IMR-90 (cell line): ENCODE measurements around the gene PHF21A. TPM values are rescaled to one million over a fixed set of nuclear protein-coding genes. Genes with fewer than 3 reads are reported as not detected.
A peak's percentile ranks its signal among the peaks of the same experiment; 100 is the strongest.

Source experiments
- ATAC-seq: fragments of 200-7000 bp; cut with Tn5 transposase; 2 replicates; pipeline ENCODE4 v1.9.1; 2020; ENCODE audit warnings: low read depth, mild to moderate bottlenecking, moderate library complexity
- BruUV-seq: library from RNA; stranded (reverse); fragments of 400-500 nt; replicated peaks from 2 replicates; lab custom pipeline; 2021; lab: Mats Ljungman, UMichigan
- CTCF ChIA-PET: fragments of 300-600 bp; formaldehyde crosslinking; extraction: SDS; loops from one replicate; lab custom pipeline; 2021; ENCODE audit warnings: antibody characterized with exemption; lab: Yijun Ruan, JAX
- POLR2A ChIA-PET: fragments of 300-600 bp; sonication (Branson Sonifier 250); formaldehyde crosslinking; loops from one replicate; lab custom pipeline; 2022; ENCODE audit warnings: antibody characterized with exemption; ENCODE audit not compliant: unreplicated experiment; lab: Charles Lee
- DNase-seq: peaks from one replicate; pipeline ENCODE4 v3.0.0; 2013
- H2AFZ ChIP-seq: replicated peaks from 2 replicates; pipeline ENCODE3; 2013; ENCODE audit warnings: low read length, mild to moderate bottlenecking; ENCODE audit not compliant: poor library complexity
- H2AK5ac ChIP-seq: 2 replicates; pipeline ENCODE4 v1.6.1; 2013; ENCODE audit warnings: low read depth, low read length, inconsistent platforms
- H2AK9ac ChIP-seq: replicated peaks from 2 replicates; pipeline ENCODE3; 2013; ENCODE audit warnings: mild to moderate bottlenecking, low read depth, low read length, moderate library complexity; ENCODE audit not compliant: poor library complexity
- H2BK120ac ChIP-seq: 2 replicates; pipeline ENCODE4 v1.6.1; 2013; ENCODE audit warnings: low read depth, low read length, inconsistent platforms
- H2BK15ac ChIP-seq: 3 replicates; pipeline ENCODE4 v1.6.1; 2013; ENCODE audit warnings: low read depth, low read length, inconsistent platforms
- H2BK20ac ChIP-seq: 2 replicates; pipeline ENCODE4 v1.6.1; 2013; ENCODE audit warnings: low read depth, mild to moderate bottlenecking, inconsistent platforms, low read length, moderate library complexity
- H2BK5ac ChIP-seq: 2 replicates; pipeline ENCODE4 v1.6.1; 2013; ENCODE audit warnings: mild to moderate bottlenecking, low read depth, low read length, inconsistent platforms; ENCODE audit not compliant: poor library complexity, severe bottlenecking
- H3K14ac ChIP-seq: replicated peaks from 2 replicates; pipeline ENCODE4 v1.6.1; 2013; ENCODE audit warnings: low read depth, low read length, inconsistent platforms
- H3K18ac ChIP-seq: 2 replicates; pipeline ENCODE4 v1.6.1; 2013; ENCODE audit warnings: low read depth, low read length, control low read depth
- H3K23ac ChIP-seq: 2 replicates; pipeline ENCODE4 v1.6.1; 2013; ENCODE audit warnings: low read depth, low read length, inconsistent platforms
- H3K27ac ChIP-seq: 2 replicates; pipeline ENCODE4 v1.5.1; 2013; ENCODE audit warnings: mild to moderate bottlenecking, control low read depth, low read length; ENCODE audit not compliant: insufficient read depth
- H3K27me3 ChIP-seq: 2 replicates; pipeline ENCODE4 v1.6.1; 2013; ENCODE audit warnings: low read length; ENCODE audit not compliant: control insufficient read depth, insufficient read depth
- H3K36me3 ChIP-seq: 2 replicates; pipeline ENCODE4 v1.6.1; 2013; ENCODE audit warnings: low read length, mixed read lengths; ENCODE audit not compliant: control insufficient read depth, insufficient read depth
- H3K4ac ChIP-seq: 2 replicates; pipeline ENCODE4 v1.6.1; 2013; ENCODE audit warnings: low read depth, low read length, inconsistent platforms
- H3K4me1 ChIP-seq: 2 replicates; pipeline ENCODE4 v1.6.1; 2013; ENCODE audit warnings: low read length, mixed read lengths; ENCODE audit not compliant: control insufficient read depth, insufficient read depth
- H3K4me2 ChIP-seq: 2 replicates; pipeline ENCODE4 v1.6.1; 2013; ENCODE audit warnings: low read depth, mild to moderate bottlenecking, control low read depth, low read length, moderate library complexity
- H3K4me3 ChIP-seq: 2 replicates; pipeline ENCODE4 v1.5.1; 2013; ENCODE audit warnings: low read depth, mild to moderate bottlenecking, control low read depth, low read length, moderate library complexity; ENCODE audit not compliant: insufficient read depth
- H3K56ac ChIP-seq: 2 replicates; pipeline ENCODE4 v1.6.1; 2013; ENCODE audit warnings: low read length, inconsistent platforms; ENCODE audit not compliant: insufficient read depth; ENCODE audit errors: extremely low read depth
- H3K79me1 ChIP-seq, 2 experiments: 2 replicates each; pipeline ENCODE4 v1.6.1; 2013; ENCODE audit warnings: low read length in 2 of 2, inconsistent platforms in 1 of 2, low read depth in 1 of 2
- H3K9ac ChIP-seq: 2 replicates; pipeline ENCODE4 v1.6.1; 2013; ENCODE audit warnings: low read depth, low read length, control low read depth
- H3K9me1 ChIP-seq: 2 replicates; pipeline ENCODE4 v1.6.1; 2013; ENCODE audit warnings: low read length, inconsistent platforms; ENCODE audit not compliant: insufficient read depth
- H3K9me3 ChIP-seq: 2 replicates; pipeline ENCODE4 v1.6.1; 2013; ENCODE audit warnings: low read length; ENCODE audit not compliant: control insufficient read depth, insufficient read depth
- H4K20me1 ChIP-seq: 2 replicates; pipeline ENCODE4 v1.6.1; 2013; ENCODE audit warnings: low read length, inconsistent platforms; ENCODE audit not compliant: insufficient read depth
- H4K5ac ChIP-seq: 2 replicates; pipeline ENCODE4 v1.6.1; 2013; ENCODE audit warnings: mild to moderate bottlenecking, low read depth, low read length, control low read depth
- H4K8ac ChIP-seq, 2 experiments: 2 replicates each; pipeline ENCODE4 v1.6.1; 2013; ENCODE audit warnings: low read depth in 2 of 2, low read length in 2 of 2, control low read depth in 1 of 2, inconsistent platforms in 1 of 2
- H4K91ac ChIP-seq: 2 replicates; pipeline ENCODE4 v1.6.1; 2013; ENCODE audit warnings: low read depth, low read length, inconsistent platforms; ENCODE audit not compliant: insufficient read depth
- CEBPB ChIP-seq: IDR thresholded peaks from 2 replicates; pipeline ENCODE4 v1.6.1; 2012; ENCODE audit warnings: low read depth, low read length, improper control_type of control experiment
- FOS ChIP-seq: fragments of 150-350 bp; IDR thresholded peaks from 2 replicates; pipeline ENCODE4 v1.6.1; 2016; ENCODE audit warnings: low read depth, low read length
- MAFK ChIP-seq: IDR thresholded peaks from 2 replicates; pipeline ENCODE4 v1.6.1; 2012; ENCODE audit warnings: low read depth, low read length, improper control_type of control experiment
- MAZ ChIP-seq: IDR thresholded peaks from 2 replicates; pipeline ENCODE4 v1.6.1; 2012; ENCODE audit warnings: low read depth, mild to moderate bottlenecking, low read length, improper control_type of control experiment, moderate library complexity, borderline replicate concordance
- POLR2A ChIP-seq: IDR thresholded peaks from 2 replicates; pipeline ENCODE4 v1.6.1; 2012; ENCODE audit warnings: mild to moderate bottlenecking, low read depth, low read length
- RFX5 ChIP-seq: IDR thresholded peaks from 2 replicates; pipeline ENCODE4 v1.8.0; 2012; ENCODE audit warnings: low read depth, mild to moderate bottlenecking, low read length, moderate library complexity
- WGBS, 2 experiments: methylation state at CpG; one replicate each; pipeline versions ENCODE4 v1.1.5 to v1.1.7; 2013; ENCODE audit warnings: missing lambda C conversion rate in 2 of 2; ENCODE audit not compliant: insufficient read length in 1 of 2; ENCODE audit errors: extremely low coverage in 2 of 2; 5-methylcytosine and 5-hydroxymethylcytosine counted together
- dilution Hi-C: fragments of 300-500 bp; cut with HindIII; formaldehyde crosslinking; loops from one replicate; pipeline ENCODE4 v1.14.3; 2018; ENCODE audit warnings: low sequenced_read_pairs; ENCODE audit not compliant: unreplicated experiment
- in situ Hi-C: fragments of 300-500 bp; cut with MboI; formaldehyde crosslinking; loops from 3 replicates; pipeline ENCODE4 v1.14.3; 2019; ENCODE audit warnings: low sequenced_read_pairs, inconsistent platforms, mixed read lengths
- intact Hi-C: fragments of 100-400 bp; cut with micrococcal nuclease; formaldehyde crosslinking; loops from 2 replicates; pipeline ENCODE4 v1.10.0; 2022
- polyA plus RNA-seq, 3 experiments: library from polyadenylated mRNA; depleted of rRNA; stranded (reverse); fragments of >200 nt; gene quantifications; 2 replicates each; pipeline ENCODE4 v1.2.3, GENCODE V29; 2012; ENCODE audit warnings: low replicate concordance in 1 of 3
- total RNA-seq: library from RNA; depleted of rRNA; stranded (reverse); fragments of >200 nt; gene quantifications from 2 replicates; pipeline ENCODE4 v1.2.3, GENCODE V29; 2012
- TF ChIP-seq, protein P1 (sequence below): fragments of 150-350 bp; IDR thresholded peaks from 2 replicates; pipeline ENCODE4 v1.6.1; 2016; ENCODE audit warnings: low read depth, mild to moderate bottlenecking, low read length, moderate library complexity, borderline replicate concordance
- TF ChIP-seq, protein P2 (sequence below): conservative IDR thresholded peaks from 2 replicates; pipeline ENCODE4 v1.5.1; 2012; ENCODE audit warnings: mild to moderate bottlenecking, low read depth, low read length, improper control_type of control experiment

PHF21A gene
- total and polyA plus RNA-seq, 2 of the 4 experiments (the other 2 are of a cell fraction) = 9.0 to 20.6 TPM

DNA sequence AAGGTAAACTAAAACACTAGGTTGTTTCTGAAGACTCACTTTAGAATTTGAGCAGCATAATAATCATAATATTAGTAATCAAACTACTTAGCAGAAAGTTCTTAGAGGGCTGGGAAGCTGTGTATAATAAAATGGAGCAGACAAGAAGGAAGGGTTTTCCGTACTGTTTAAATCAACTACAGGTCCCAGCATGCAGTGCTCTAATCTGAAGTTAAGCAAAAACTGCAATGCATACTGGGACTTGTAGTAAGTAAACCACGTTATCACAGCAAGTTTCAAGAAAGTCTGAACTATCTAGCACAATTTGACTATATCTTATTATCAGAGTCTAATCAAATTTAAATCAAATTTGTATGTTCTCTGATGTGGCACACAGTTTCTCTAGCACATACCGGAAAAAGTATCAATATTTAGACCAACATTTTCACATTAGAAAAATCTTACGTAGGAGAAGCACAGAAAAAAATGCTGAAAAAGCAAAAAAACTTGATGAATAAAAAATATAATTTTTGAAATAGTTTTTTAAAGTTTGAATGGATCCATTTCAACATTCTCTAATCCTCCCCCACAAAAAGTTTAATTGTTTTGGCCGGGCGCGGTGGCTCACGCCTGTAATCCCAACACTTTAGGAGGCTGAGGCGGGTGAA lies 8.2 kb downstream of the PHF21A start:
- Histone ChIP-seq H3K18ac (no peak overlapping the region), H4K91ac (no peak overlapping the region), H3K4me2 (no peak overlapping the region), H2BK5ac (no peak overlapping the region), H3K4me3 (no peak overlapping the region), H3K9me3 (no peaks in the 10 kb centered on the region), H3K23ac (no peak overlapping the region), H3K27me3 (no peaks in the 10 kb centered on the region), H2BK20ac (no peak overlapping the region), H2BK120ac (no peak overlapping the region), H2AK5ac (no peak overlapping the region), H3K79me1 (peaks cover 22 to 56% of the 10 kb centered on the region in 2 experiments; a peak in 3 of 4 replicates), H3K36me3 (no peaks in the 10 kb centered on the region), H3K14ac (no peak overlapping the region), H2AK9ac (no peak overlapping the region), H3K4me1 (no peaks in the 10 kb centered on the region; the same call in 1 of the 2 replicates), H3K9ac (no peak overlapping the region), H2AFZ (no peak overlapping the region), H3K4ac (no peak overlapping the region), H3K27ac (no peak overlapping the region), H4K5ac (no peak overlapping the region), H3K56ac (no peak overlapping the region), H3K9me1 (no peaks in the 10 kb centered on the region), H4K20me1 (peaks cover 57% of the 10 kb centered on the region), H2BK15ac (no peak overlapping the region), H4K8ac (no peak overlapping the region)
- DNase-seq (peak; percentile 68), ATAC-seq (peak; percentile 75; the same call in 1 of the 2 replicates)
- no CpG with 5 or more reads among the region's 9 CpGs for WGBS, 2 experiments
- CTCF ChIA-PET = no interaction called here
- dilution Hi-C loops = no loop called here
- in situ Hi-C loops = loop anchor here (25.0 kb wide), 1 partner anchor 199 kb away; no protein-coding TSS in a partner anchor
- intact Hi-C loops = no loop called here
- POLR2A ChIA-PET = no interaction called here
- peak; percentile 42; the same call in 1 of the 2 replicates for TF ChIP-seq MAFK
- TF ChIP-seq, protein P1, sequence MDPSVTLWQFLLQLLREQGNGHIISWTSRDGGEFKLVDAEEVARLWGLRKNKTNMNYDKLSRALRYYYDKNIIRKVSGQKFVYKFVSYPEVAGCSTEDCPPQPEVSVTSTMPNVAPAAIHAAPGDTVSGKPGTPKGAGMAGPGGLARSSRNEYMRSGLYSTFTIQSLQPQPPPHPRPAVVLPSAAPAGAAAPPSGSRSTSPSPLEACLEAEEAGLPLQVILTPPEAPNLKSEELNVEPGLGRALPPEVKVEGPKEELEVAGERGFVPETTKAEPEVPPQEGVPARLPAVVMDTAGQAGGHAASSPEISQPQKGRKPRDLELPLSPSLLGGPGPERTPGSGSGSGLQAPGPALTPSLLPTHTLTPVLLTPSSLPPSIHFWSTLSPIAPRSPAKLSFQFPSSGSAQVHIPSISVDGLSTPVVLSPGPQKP = no peak
- TF ChIP-seq POLR2A = no peak
- TF ChIP-seq MAZ = no peak
- no peak for TF ChIP-seq RFX5
- TF ChIP-seq, protein P2, sequence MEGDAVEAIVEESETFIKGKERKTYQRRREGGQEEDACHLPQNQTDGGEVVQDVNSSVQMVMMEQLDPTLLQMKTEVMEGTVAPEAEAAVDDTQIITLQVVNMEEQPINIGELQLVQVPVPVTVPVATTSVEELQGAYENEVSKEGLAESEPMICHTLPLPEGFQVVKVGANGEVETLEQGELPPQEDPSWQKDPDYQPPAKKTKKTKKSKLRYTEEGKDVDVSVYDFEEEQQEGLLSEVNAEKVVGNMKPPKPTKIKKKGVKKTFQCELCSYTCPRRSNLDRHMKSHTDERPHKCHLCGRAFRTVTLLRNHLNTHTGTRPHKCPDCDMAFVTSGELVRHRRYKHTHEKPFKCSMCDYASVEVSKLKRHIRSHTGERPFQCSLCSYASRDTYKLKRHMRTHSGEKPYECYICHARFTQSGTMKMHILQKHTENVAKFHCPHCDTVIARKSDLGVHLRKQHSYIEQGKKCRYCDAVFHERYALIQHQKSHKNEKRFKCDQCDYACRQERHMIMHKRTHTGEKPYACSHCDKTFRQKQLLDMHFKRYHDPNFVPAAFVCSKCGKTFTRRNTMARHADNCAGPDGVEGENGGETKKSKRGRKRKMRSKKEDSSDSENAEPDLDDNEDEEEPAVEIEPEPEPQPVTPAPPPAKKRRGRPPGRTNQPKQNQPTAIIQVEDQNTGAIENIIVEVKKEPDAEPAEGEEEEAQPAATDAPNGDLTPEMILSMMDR = no peak
- no peak for TF ChIP-seq FOS
- TF ChIP-seq CEBPB = peak; percentile 52; the same call in 1 of the 2 replicates
- no TSS peak for BruUV-seq
